ENCODE data around the gene C3orf20. TPM values are rescaled to one million over a fixed set of nuclear protein-coding genes. Genes with fewer than 3 reads are reported as not detected.
"Not testable (repeated sequence)": the region's sequence is repeated elsewhere in the genome, so short reads cannot be mapped to it uniquely, and the experiment has no call there.

C3orf20 gene
- total and polyA plus RNA-seq, 7 experiments from 2014 or later = 0.05 to 0.81 (median 0.29) TPM; not detected in 1

- Histone ChIP-seq H3K4me1 (ENCODE audit: control insufficient read depth in 2 of 2, insufficient read depth in 2 of 2, low read length in 2 of 2) (no peaks in the 10 kb centered on the region), H3K36me3 (ENCODE audit: control insufficient read depth in 2 of 3, insufficient read depth in 3 of 3, low read length in 3 of 3) (no peaks in the 10 kb centered on the region), H3K4me3 (ENCODE audit: low read length) (no peak overlapping the region), H3K27me3 (ENCODE audit: control insufficient read depth in 2 of 2, insufficient read depth in 2 of 2, low read length in 2 of 2) (no peaks in the 10 kb centered on the region), H3K9me3 (ENCODE audit: control insufficient read depth in 2 of 3, low read length in 3 of 3) (no peaks in the 10 kb centered on the region), H3K27ac (ENCODE audit: low read depth, low read length) (no peak overlapping the region)
- ChIA-PET CTCF (no interaction called here), POLR2A (no interaction called here)
- DNase-seq (no peak), ATAC-seq (no peak)
- H3K36me3 Mint-ChIP-seq = peaks cover 0 to 8% (median 4%) of the 10 kb centered on the region in 5 donors
- H3K4me1 Mint-ChIP-seq = no peaks in the 10 kb centered on the region
- peaks cover 0 to 12% (median 5%) of the 10 kb centered on the region in 11 donors for H3K9me3 Mint-ChIP-seq
- no peak overlapping the region for H3K27ac Mint-ChIP-seq
- intact Hi-C loops (cut with micrococcal nuclease) = loop anchor here in 1 of 2 donors (5.0 kb wide), 1 partner anchor 808 kb away; no protein-coding TSS in a partner anchor
- H3K4me3 Mint-ChIP-seq = no peak overlapping the region
- peaks cover 11 to 40% (median 21%) of the 10 kb centered on the region in 5 donors for H3K27me3 Mint-ChIP-seq
Observed at GRCh38 chr3:14744556-14744955, 69.6 kb downstream of the C3orf20 start.

GRCh38 chr3:14750650-14751049 lies 75.7 kb downstream of the C3orf20 start:
- Histone ChIP-seq H3K4me1 (ENCODE audit: control insufficient read depth in 2 of 2, insufficient read depth in 2 of 2, low read length in 2 of 2) (no peaks in the 10 kb centered on the region), H3K27me3 (ENCODE audit: control insufficient read depth in 2 of 2, insufficient read depth in 2 of 2, low read length in 2 of 2) (no peaks in the 10 kb centered on the region), H3K4me3 (ENCODE audit: low read length) (no peak overlapping the region), H3K9me3 (ENCODE audit: control insufficient read depth in 2 of 3, low read length in 3 of 3) (peaks cover 0 to 10% (median 0%) of the 10 kb centered on the region in 3 experiments), H3K36me3 (ENCODE audit: control insufficient read depth in 2 of 3, insufficient read depth in 3 of 3, low read length in 3 of 3) (no peaks in the 10 kb centered on the region), H3K27ac (ENCODE audit: low read depth, low read length) (no peak overlapping the region)
- POLR2A ChIA-PET = no interaction called here
- CTCF ChIA-PET = no interaction called here
- no peak overlapping the region for H3K27ac Mint-ChIP-seq
- H3K36me3 Mint-ChIP-seq = peaks cover 2 to 16% (median 8%) of the 10 kb centered on the region in 5 donors
- H3K9me3 Mint-ChIP-seq = peaks cover 5 to 28% (median 17%) of the 10 kb centered on the region in 11 donors
- intact Hi-C loops (cut with micrococcal nuclease) = no loop called here
- DNase-seq (no peak), ATAC-seq (no peak)
- H3K27me3 Mint-ChIP-seq = peaks cover 16 to 33% (median 21%) of the 10 kb centered on the region in 5 donors
- H3K4me1 Mint-ChIP-seq = no peaks in the 10 kb centered on the region
- no peak overlapping the region for H3K4me3 Mint-ChIP-seq

- H3K9me3 ChIP-seq (ENCODE audit: control insufficient read depth in 2 of 3, low read length in 3 of 3) = peaks cover 0 to 10% (median 0%) of the 10 kb centered on the region in 3 experiments
- peaks cover 2 to 16% (median 8%) of the 10 kb centered on the region in 5 donors for H3K36me3 Mint-ChIP-seq
- peaks cover 13 to 23% (median 16%) of the 10 kb centered on the region in 5 donors for H3K27me3 Mint-ChIP-seq
- H3K4me1 Mint-ChIP-seq; H3K4me1 ChIP-seq (ENCODE audit: control insufficient read depth in 2 of 2, insufficient read depth in 2 of 2, low read length in 2 of 2); H3K27me3 ChIP-seq (ENCODE audit: control insufficient read depth in 2 of 2, insufficient read depth in 2 of 2, low read length in 2 of 2); CTCF ChIA-PET; DNase-seq; H3K27ac Mint-ChIP-seq; H3K4me3 Mint-ChIP-seq; intact Hi-C loops (cut with micrococcal nuclease); H3K36me3 ChIP-seq (ENCODE audit: control insufficient read depth in 2 of 3, insufficient read depth in 3 of 3, low read length in 3 of 3); H3K4me3 ChIP-seq (ENCODE audit: low read length); H3K27ac ChIP-seq (ENCODE audit: low read depth, low read length); ATAC-seq; POLR2A ChIA-PET: not testable (repeated sequence)
- peaks cover 5 to 28% (median 17%) of the 10 kb centered on the region in 11 donors for H3K9me3 Mint-ChIP-seq
Observed at GRCh38 chr3:14752979-14753378, 78.0 kb downstream of the C3orf20 start.

- CTCF ChIA-PET = interaction anchor here (0.7 kb wide), 1 partner anchor 164 kb away, joined by 3 read pairs; no protein-coding TSS in a partner anchor
- ATAC-seq (no peak), DNase-seq (no peak)
- peaks cover 0 to 4% (median 0%) of the 10 kb centered on the region in 11 donors for H3K9me3 Mint-ChIP-seq
- H3K27ac ChIP-seq (ENCODE audit: low read depth, low read length) = no peak overlapping the region
- no peak overlapping the region for H3K4me3 ChIP-seq (ENCODE audit: low read length)
- peaks cover 0 to 4% (median 2%) of the 10 kb centered on the region in 7 donors for H3K4me1 Mint-ChIP-seq
- POLR2A ChIA-PET = no interaction called here
- H3K27me3 Mint-ChIP-seq = peaks cover 0 to 7% (median 0%) of the 10 kb centered on the region in 5 donors
- no peak overlapping the region for H3K27ac Mint-ChIP-seq
- no peak overlapping the region for H3K4me3 Mint-ChIP-seq
- H3K4me1 ChIP-seq (ENCODE audit: control insufficient read depth in 2 of 2, insufficient read depth in 2 of 2, low read length in 2 of 2) = no peaks in the 10 kb centered on the region
- H3K36me3 ChIP-seq (ENCODE audit: control insufficient read depth in 2 of 3, insufficient read depth in 3 of 3, low read length in 3 of 3) = no peaks in the 10 kb centered on the region
- H3K9me3 ChIP-seq (ENCODE audit: control insufficient read depth in 2 of 3, low read length in 3 of 3) = no peaks in the 10 kb centered on the region
- no peaks in the 10 kb centered on the region for H3K27me3 ChIP-seq (ENCODE audit: control insufficient read depth in 2 of 2, insufficient read depth in 2 of 2, low read length in 2 of 2)
- H3K36me3 Mint-ChIP-seq = peaks cover 0 to 6% (median 0%) of the 10 kb centered on the region in 5 donors
- intact Hi-C loops (cut with micrococcal nuclease) = no loop called here
Observed at GRCh38 chr3:14757153-14757700, 82.3 kb downstream of the C3orf20 start.

- CTCF ChIA-PET = no interaction called here
- Mint-ChIP-seq H3K9me3 (peaks cover 0 to 2% (median 0%) of the 10 kb centered on the region in 11 donors), H3K36me3 (peaks cover 0 to 6% (median 0%) of the 10 kb centered on the region in 5 donors), H3K4me1 (peaks cover 0 to 4% (median 2%) of the 10 kb centered on the region in 7 donors), H3K4me3 (no peak overlapping the region), H3K27ac (no peak overlapping the region), H3K27me3 (peaks cover 0 to 10% (median 0%) of the 10 kb centered on the region in 5 donors)
- POLR2A ChIA-PET = interaction anchor here (0.6 kb wide), 1 partner anchor 141 kb away, joined by 3 read pairs; no protein-coding TSS in a partner anchor
- intact Hi-C loops (cut with micrococcal nuclease) = no loop called here
- no peak overlapping the region for H3K27ac ChIP-seq (ENCODE audit: low read depth, low read length)
- H3K4me1 ChIP-seq (ENCODE audit: control insufficient read depth in 2 of 2, insufficient read depth in 2 of 2, low read length in 2 of 2) = no peaks in the 10 kb centered on the region
- no peaks in the 10 kb centered on the region for H3K36me3 ChIP-seq (ENCODE audit: control insufficient read depth in 2 of 3, insufficient read depth in 3 of 3, low read length in 3 of 3)
- no peak for ATAC-seq
- no peak overlapping the region for H3K4me3 ChIP-seq (ENCODE audit: low read length)
- H3K27me3 ChIP-seq (ENCODE audit: control insufficient read depth in 2 of 2, insufficient read depth in 2 of 2, low read length in 2 of 2) = no peaks in the 10 kb centered on the region
- no peak for DNase-seq
- no peaks in the 10 kb centered on the region for H3K9me3 ChIP-seq (ENCODE audit: control insufficient read depth in 2 of 3, low read length in 3 of 3)
Observed at GRCh38 chr3:14758297-14758696, 83.4 kb downstream of the C3orf20 start.

GRCh38 chr3:14758959-14759358 lies 84.0 kb downstream of the C3orf20 start:
- no peak for ATAC-seq
- H3K27ac Mint-ChIP-seq = no peak overlapping the region
- no peak for DNase-seq
- H3K36me3 Mint-ChIP-seq = peaks cover 0 to 6% (median 0%) of the 10 kb centered on the region in 5 donors
- ChIA-PET CTCF (interaction anchor here (0.7 kb wide), 1 partner anchor 784 kb away, joined by 3 read pairs; no protein-coding TSS in a partner anchor), POLR2A (no interaction called here)
- peaks cover 0 to 4% (median 2%) of the 10 kb centered on the region in 7 donors for H3K4me1 Mint-ChIP-seq
- peaks cover 0 to 2% (median 0%) of the 10 kb centered on the region in 11 donors for H3K9me3 Mint-ChIP-seq
- H3K4me1 ChIP-seq (ENCODE audit: control insufficient read depth in 2 of 2, insufficient read depth in 2 of 2, low read length in 2 of 2) = no peaks in the 10 kb centered on the region
- intact Hi-C loops (cut with micrococcal nuclease) = no loop called here
- no peaks in the 10 kb centered on the region for H3K9me3 ChIP-seq (ENCODE audit: control insufficient read depth in 2 of 3, low read length in 3 of 3)
- H3K27ac ChIP-seq (ENCODE audit: low read depth, low read length) = no peak overlapping the region
- H3K4me3 Mint-ChIP-seq = no peak overlapping the region
- no peaks in the 10 kb centered on the region for H3K27me3 ChIP-seq (ENCODE audit: control insufficient read depth in 2 of 2, insufficient read depth in 2 of 2, low read length in 2 of 2)
- H3K36me3 ChIP-seq (ENCODE audit: control insufficient read depth in 2 of 3, insufficient read depth in 3 of 3, low read length in 3 of 3) = no peaks in the 10 kb centered on the region
- peaks cover 0 to 10% (median 0%) of the 10 kb centered on the region in 5 donors for H3K27me3 Mint-ChIP-seq
- H3K4me3 ChIP-seq (ENCODE audit: low read length) = no peak overlapping the region

- intact Hi-C loops (cut with micrococcal nuclease) = loop anchor here in 1 of 2 donors (10.0 kb wide), 1 partner anchor 1035 kb away; no protein-coding TSS in a partner anchor
- no peak overlapping the region for H3K27ac ChIP-seq (ENCODE audit: low read depth, low read length)
- ChIA-PET POLR2A (no interaction called here), CTCF (no interaction called here)
- no peak overlapping the region for H3K4me3 ChIP-seq (ENCODE audit: low read length)
- no peaks in the 10 kb centered on the region for H3K9me3 ChIP-seq (ENCODE audit: control insufficient read depth in 2 of 3, low read length in 3 of 3)
- no peaks in the 10 kb centered on the region for H3K27me3 ChIP-seq (ENCODE audit: control insufficient read depth in 2 of 2, insufficient read depth in 2 of 2, low read length in 2 of 2)
- Mint-ChIP-seq H3K9me3 (peaks cover 0 to 2% (median 0%) of the 10 kb centered on the region in 11 donors), H3K36me3 (peaks cover 0 to 6% (median 0%) of the 10 kb centered on the region in 5 donors), H3K4me3 (no peak overlapping the region), H3K4me1 (peaks cover 0 to 4% (median 4%) of the 10 kb centered on the region in 7 donors), H3K27ac (no peak overlapping the region), H3K27me3 (peaks cover 0 to 7% (median 0%) of the 10 kb centered on the region in 5 donors)
- H3K36me3 ChIP-seq (ENCODE audit: control insufficient read depth in 2 of 3, insufficient read depth in 3 of 3, low read length in 3 of 3) = no peaks in the 10 kb centered on the region
- ATAC-seq (no peak), DNase-seq (no peak)
- no peaks in the 10 kb centered on the region for H3K4me1 ChIP-seq (ENCODE audit: control insufficient read depth in 2 of 2, insufficient read depth in 2 of 2, low read length in 2 of 2)
Observed at GRCh38 chr3:14760185-14760584, 85.2 kb downstream of the C3orf20 start.

Data from naive thymus-derived CD4-positive, alpha-beta T cell (primary cell).